ENCODE data around the gene SARNP. TPM values are rescaled to one million over a fixed set of nuclear protein-coding genes. Genes with fewer than 3 reads are reported as not detected.

SARNP gene
- total and polyA plus RNA-seq, 10 of the 15 experiments (the other 5 are each of a cell fraction or from before 2014, with no cell fraction given), result 77.6 to 445 (median 188) TPM

DNA sequence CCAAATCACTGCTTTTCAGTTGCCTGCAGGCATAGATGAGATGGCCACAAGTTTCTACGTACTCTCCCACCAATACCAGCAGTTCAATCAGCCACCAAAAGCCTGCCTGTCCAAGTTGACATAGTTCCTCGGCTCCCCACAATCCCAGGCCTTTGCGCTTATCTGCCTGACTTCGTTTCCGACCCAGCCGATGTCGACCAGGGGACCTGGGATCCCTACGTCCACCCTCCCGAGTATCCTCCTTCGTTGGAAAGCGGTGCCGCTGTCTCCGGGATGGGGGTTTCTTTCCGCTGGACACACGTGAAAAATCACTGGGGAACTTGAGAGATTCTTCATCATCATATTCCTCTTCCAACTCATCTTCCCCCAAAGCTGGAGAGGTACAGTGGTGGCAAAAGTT lies 10.3 kb upstream of the SARNP start (continued):
- no peak for TF ChIP-seq TBL1XR1 (IDR thresholded peaks at IDR 0.05; ENCODE audit: low read depth, low read length)
- no peak for TF ChIP-seq RFX5 (IDR thresholded peaks at IDR 0.05; ENCODE audit: low read depth, low read length)
- TF ChIP-seq BMI1 (IDR thresholded peaks at IDR 0.05; ENCODE audit: borderline replicate concordance), result no peak

DNA sequence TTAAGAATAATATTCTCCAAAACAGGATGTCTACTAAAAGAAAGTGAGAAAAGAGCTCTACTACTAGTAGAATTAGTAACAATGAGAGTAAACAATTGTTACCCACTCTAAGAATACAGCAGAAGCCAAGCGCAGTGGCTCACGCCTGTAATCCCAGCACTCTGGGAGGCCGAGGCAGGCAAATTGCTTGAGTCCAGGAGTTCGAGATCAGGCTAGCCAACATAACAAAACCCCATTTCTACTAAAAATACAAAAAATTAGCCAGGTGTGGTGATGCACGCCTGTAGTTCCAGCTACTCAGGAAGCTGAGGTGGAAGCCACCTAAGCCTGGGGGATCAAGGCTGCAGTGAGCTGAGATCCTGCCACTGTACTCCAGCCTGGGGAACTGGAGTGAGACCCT lies 7.2 kb upstream of the SARNP start:
- peak overlapping the region; percentile 32; the same call in 1 of the 2 replicates for H3K9ac ChIP-seq (ENCODE audit: control insufficient read depth, insufficient read depth, low read length)
- intact Hi-C loops (cut with micrococcal nuclease; ENCODE audit: unreplicated experiment), result loop anchor here (5.0 kb wide), 3 partner anchors 218 to 293 kb away; partner anchors contain the start of genes PA2G4, RPL41, RPS26 and ZC3H10
- no peak for FAIRE-seq

More for the DNA sequence above, 7.2 kb upstream of the SARNP start:
- Histone ChIP-seq H3K4me1 (ENCODE audit: control insufficient read depth, insufficient read depth, low read length) (peaks cover 16% of the 10 kb centered on the region; the same call in 1 of the 2 replicates), H2AFZ (ENCODE audit: control insufficient read depth, low read depth, low read length) (no peak overlapping the region), H3K27me3 (replicated peaks in 1 of 2; ENCODE audit: control insufficient read depth in 2 of 2, insufficient read depth in 2 of 2, low read length in 1 of 2) (no peaks in the 10 kb centered on the region), H4K20me1 (ENCODE audit: control insufficient read depth, insufficient read depth) (no peaks in the 10 kb centered on the region), H3K79me2 (ENCODE audit: control insufficient read depth, insufficient read depth, low read length) (peaks cover 45% of the 10 kb centered on the region), H3K27ac (ENCODE audit: control insufficient read depth, insufficient read depth) (peak overlapping the region; percentile 4; the same call in 1 of the 2 replicates), H3K9me3 (replicated peaks; ENCODE audit: control insufficient read depth, insufficient read depth, low read length) (no peaks in the 10 kb centered on the region), H3K4me3 (peak overlapping the region; percentile 49; the same call in 1 of the 2 replicates), H3K4me2 (ENCODE audit: control insufficient read depth, insufficient read depth) (peak overlapping the region; percentile 67), H3K36me3 (ENCODE audit: control insufficient read depth in 2 of 2, insufficient read depth in 2 of 2, low read length in 1 of 2) (peaks cover 5 to 23% of the 10 kb centered on the region in 2 experiments)
- DNase-seq (ENCODE audit: low read depth, low spot score) (no peak), ATAC-seq (no peak)
- ChIA-PET CTCF (interaction anchor here (0.7 to 3.2 kb wide), 10 partner anchors 9 to 116 kb away, joined by 3 to 17 read pairs (median 4); no protein-coding TSS in a partner anchor), POLR2A (interaction anchor here (0.6 to 1.6 kb wide), 8 partner anchors 9 to 144 kb away, joined by 3 to 6 read pairs (median 5); no protein-coding TSS in a partner anchor), RAD21 (ENCODE audit: unreplicated experiment) (interaction anchor here (0.6 to 1.4 kb wide), 7 partner anchors 23 to 101 kb away, joined by 3 to 6 read pairs (median 3); no protein-coding TSS in a partner anchor), SMC1A (ENCODE audit: uncharacterized antibody, unreplicated experiment) (interaction anchor here (0.8 to 1.9 kb wide), 8 partner anchors 12 to 116 kb away, joined by 3 to 9 read pairs (median 4); partner anchors contain the start of gene PYM1)
- TF ChIP-seq FOS (IDR thresholded peaks at IDR 0.05; ENCODE audit: borderline replicate concordance, extremely low read depth, insufficient read length) (no peak), IKZF1 (conservative IDR thresholded peaks at IDR 0.05) (no peak), FOXM1 (IDR thresholded peaks at IDR 0.05; ENCODE audit: low read depth, low read length) (no peak), JUNB (IDR thresholded peaks at IDR 0.05) (no peak), STAT3 (IDR thresholded peaks at IDR 0.05; ENCODE audit: low read depth, low read length) (no peak), ZNF622 (IDR thresholded peaks at IDR 0.05) (no peak), IRF4 (IDR thresholded peaks at IDR 0.05; ENCODE audit: low read depth, low read length) (no peak), NFXL1 (IDR thresholded peaks at IDR 0.05; ENCODE audit: borderline replicate concordance) (no peak), ATF7 (IDR thresholded peaks at IDR 0.05; ENCODE audit: low read depth) (no peak), SMAD5 (IDR thresholded peaks at IDR 0.05; ENCODE audit: low read depth) (no peak), ZZZ3 (IDR thresholded peaks at IDR 0.05; ENCODE audit: control insufficient read depth, insufficient read length, low read depth) (no peak)
- 42% methylated on average over 5 of the region's 5 CpGs for WGBS (ENCODE audit: insufficient coverage, insufficient replicate concordance, low lambda C conversion rate, missing lambda C conversion rate)
- BruUV-seq (replicated peaks), result no TSS peak
- in situ Hi-C loops (cut with MboI), result loop anchor here (5.0 kb wide), 1 partner anchor 103 kb away; the partner anchor contains the start of gene PYM1

All from GM12878 (cell line).